ENCODE results near the gene ZNF268. TPM values are rescaled to one million over a fixed set of nuclear protein-coding genes. Genes with fewer than 3 reads are reported as not detected.

The ZNF268 gene
- total and polyA plus RNA-seq, 2 of the 13 experiments (the other 11 are each of a cell fraction or from before 2014, with no cell fraction given): 7.6 to 31.3 TPM

GRCh38 chr12:133181238-133181959 is at the start of gene ZNF268 (continued):
- TF ChIP-seq, protein P1, sequence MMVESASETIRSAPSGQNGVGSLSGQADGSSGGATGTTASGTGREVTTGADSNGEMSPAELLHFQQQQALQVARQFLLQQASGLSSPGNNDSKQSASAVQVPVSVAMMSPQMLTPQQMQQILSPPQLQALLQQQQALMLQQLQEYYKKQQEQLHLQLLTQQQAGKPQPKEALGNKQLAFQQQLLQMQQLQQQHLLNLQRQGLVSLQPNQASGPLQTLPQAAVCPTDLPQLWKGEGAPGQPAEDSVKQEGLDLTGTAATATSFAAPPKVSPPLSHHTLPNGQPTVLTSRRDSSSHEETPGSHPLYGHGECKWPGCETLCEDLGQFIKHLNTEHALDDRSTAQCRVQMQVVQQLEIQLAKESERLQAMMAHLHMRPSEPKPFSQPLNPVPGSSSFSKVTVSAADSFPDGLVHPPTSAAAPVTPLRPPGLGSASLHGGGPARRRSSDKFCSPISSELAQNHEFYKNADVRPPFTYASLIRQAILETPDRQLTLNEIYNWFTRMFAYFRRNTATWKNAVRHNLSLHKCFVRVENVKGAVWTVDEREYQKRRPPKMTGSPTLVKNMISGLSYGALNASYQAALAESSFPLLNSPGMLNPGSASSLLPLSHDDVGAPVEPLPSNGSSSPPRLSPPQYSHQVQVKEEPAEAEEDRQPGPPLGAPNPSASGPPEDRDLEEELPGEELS (CRISPR knock-in tag; IDR thresholded peaks at IDR 0.05): peak; percentile 20; the same call in 1 of the 2 replicates
- TF ChIP-seq GMEB1 (CRISPR knock-in tag; IDR thresholded peaks at IDR 0.05; ENCODE audit: borderline replicate concordance) (peak; percentile 96), TP53 (CRISPR knock-in tag; conservative IDR thresholded peaks at IDR 0.05) (no peak), MYNN (CRISPR knock-in tag; IDR thresholded peaks at IDR 0.05; ENCODE audit: low read depth) (no peak), CEBPG (CRISPR knock-in tag; IDR thresholded peaks at IDR 0.05) (peak; percentile 83), ZBTB34 (CRISPR knock-in tag; IDR thresholded peaks at IDR 0.05) (no peak), ZFP90 (CRISPR knock-in tag; IDR thresholded peaks at IDR 0.05; ENCODE audit: borderline replicate concordance) (0 out of 2 replicates have a peak, but pooled peaks have one; percentile 43), MEF2D (CRISPR knock-in tag; IDR thresholded peaks at IDR 0.05) (no peak), ZNF749 (CRISPR knock-in tag; IDR thresholded peaks at IDR 0.05; ENCODE audit: borderline replicate concordance) (no peak; the same call in 1 of the 2 replicates), ZNF136 (CRISPR knock-in tag; IDR thresholded peaks at IDR 0.05; ENCODE audit: low read depth) (0 out of 2 replicates have a peak, but pooled peaks have one; percentile 34), ZNF367 (CRISPR knock-in tag; IDR thresholded peaks at IDR 0.05; ENCODE audit: borderline replicate concordance) (no peak), PHF20 (CRISPR knock-in tag; IDR thresholded peaks at IDR 0.05) (peak; percentile 99), STAG1 (CRISPR knock-in tag; IDR thresholded peaks at IDR 0.05) (peak; percentile 65), PHB2 (IDR thresholded peaks at IDR 0.05; ENCODE audit: partially characterized antibody) (no peak), HOXA3 (CRISPR knock-in tag; IDR thresholded peaks at IDR 0.05) (peak; percentile 100), NRL (CRISPR knock-in tag; IDR thresholded peaks at IDR 0.05; ENCODE audit: borderline replicate concordance) (peak; percentile 78), ZNF121 (CRISPR knock-in tag; IDR thresholded peaks at IDR 0.05) (no peak)
- TF ChIP-seq, protein P2, sequence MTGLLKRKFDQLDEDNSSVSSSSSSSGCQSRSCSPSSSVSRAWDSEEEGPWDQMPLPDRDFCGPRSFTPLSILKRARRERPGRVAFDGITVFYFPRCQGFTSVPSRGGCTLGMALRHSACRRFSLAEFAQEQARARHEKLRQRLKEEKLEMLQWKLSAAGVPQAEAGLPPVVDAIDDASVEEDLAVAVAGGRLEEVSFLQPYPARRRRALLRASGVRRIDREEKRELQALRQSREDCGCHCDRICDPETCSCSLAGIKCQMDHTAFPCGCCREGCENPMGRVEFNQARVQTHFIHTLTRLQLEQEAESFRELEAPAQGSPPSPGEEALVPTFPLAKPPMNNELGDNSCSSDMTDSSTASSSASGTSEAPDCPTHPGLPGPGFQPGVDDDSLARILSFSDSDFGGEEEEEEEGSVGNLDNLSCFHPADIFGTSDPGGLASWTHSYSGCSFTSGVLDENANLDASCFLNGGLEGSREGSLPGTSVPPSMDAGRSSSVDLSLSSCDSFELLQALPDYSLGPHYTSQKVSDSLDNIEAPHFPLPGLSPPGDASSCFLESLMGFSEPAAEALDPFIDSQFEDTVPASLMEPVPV (CRISPR knock-in tag; IDR thresholded peaks at IDR 0.05): no peak
- TF ChIP-seq, protein P3, sequence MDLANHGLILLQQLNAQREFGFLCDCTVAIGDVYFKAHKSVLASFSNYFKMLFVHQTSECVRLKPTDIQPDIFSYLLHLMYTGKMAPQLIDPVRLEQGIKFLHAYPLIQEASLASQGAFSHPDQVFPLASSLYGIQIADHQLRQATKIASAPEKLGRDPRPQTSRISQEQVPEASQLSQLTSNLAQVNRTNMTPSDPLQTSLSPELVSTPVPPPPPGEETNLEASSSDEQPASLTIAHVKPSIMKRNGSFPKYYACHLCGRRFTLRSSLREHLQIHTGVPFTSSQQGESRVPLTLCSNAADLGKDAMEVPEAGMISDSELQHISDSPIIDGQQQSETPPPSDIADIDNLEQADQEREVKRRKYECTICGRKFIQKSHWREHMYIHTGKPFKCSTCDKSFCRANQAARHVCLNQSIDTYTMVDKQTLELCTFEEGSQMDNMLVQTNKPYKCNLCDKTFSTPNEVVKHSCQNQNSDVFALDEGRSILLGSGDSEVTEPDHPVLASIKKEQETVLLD (CRISPR knock-in tag; IDR thresholded peaks at IDR 0.05; ENCODE audit: low read depth): peak; percentile 58; the same call in 1 of the 2 replicates

Data from HepG2 (cell line).